Superior temporal gyrus (tissue), 1 donor: ENCODE data around the gene UGP2.
"Not testable (repeated sequence)": the region's sequence is repeated elsewhere in the genome, so short reads cannot be mapped to it uniquely, and the experiment has no call there.

Source experiments
- DNase-seq: peaks from one replicate; pipeline ENCODE4 v3.0.0-alpha.2; 2016; ENCODE audit errors: extremely low spot score

Gene UGP2

GRCh38 chr2:63893163-63893562 lies 51.5 kb downstream of the UGP2 start:
- DNase-seq: no peak

GRCh38 chr2:63894167-63894566 lies 52.5 kb downstream of the UGP2 start:
- DNase-seq: no peak

- DNase-seq: no peak
Observed at GRCh38 chr2:63898839-63899238, 57.1 kb downstream of the UGP2 start.

- peak; percentile 38 for DNase-seq
Observed at GRCh38 chr2:63899639-63900038, 57.9 kb downstream of the UGP2 start.

GRCh38 chr2:63902149-63902548 lies 60.5 kb downstream of the UGP2 start:
- no peak for DNase-seq

GRCh38 chr2:63903003-63903402 lies 61.3 kb downstream of the UGP2 start:
- no peak for DNase-seq

- no peak for DNase-seq
Observed at GRCh38 chr2:63914311-63914710, 72.6 kb downstream of the UGP2 start.

GRCh38 chr2:63926815-63927214 lies 85.1 kb downstream of the UGP2 start:
- no peak for DNase-seq

- not testable (repeated sequence) for DNase-seq
Observed at GRCh38 chr2:63932104-63932503, 90.4 kb downstream of the UGP2 start.
